ENCODE data around the gene CAPRIN2.

The CAPRIN2 gene

GRCh38 chr12:30769802-30770201, 15.1 kb upstream of the CAPRIN2 start:
- CTCF ChIA-PET, result no interaction called here
- no peak for DNase-seq (ENCODE audit: low spot score)

GRCh38 chr12:30764251-30764650, 9.5 kb upstream of the CAPRIN2 start:
- no peak for TF ChIP-seq CTCF (conservative IDR thresholded peaks at IDR 0.05; ENCODE audit: low read depth)
- ChIA-PET CTCF (interaction anchor here (0.7 kb wide), 1 partner anchor 1257 kb away, joined by 3 read pairs; no protein-coding TSS in a partner anchor), POLR2A (ENCODE audit: low non-redundant PET) (no interaction called here)
- H3K27ac ChIP-seq, result no peak overlapping the region
- DNase-seq (ENCODE audit: low spot score), result no peak

More at GRCh38 chr12:30769802-30770201, 15.1 kb upstream of the CAPRIN2 start:
- H3K27ac ChIP-seq, result no peak overlapping the region
- no peak for TF ChIP-seq CTCF (conservative IDR thresholded peaks at IDR 0.05; ENCODE audit: low read depth)
- POLR2A ChIA-PET (ENCODE audit: low non-redundant PET), result no interaction called here

- POLR2A ChIA-PET (ENCODE audit: low non-redundant PET), result no interaction called here
- no peak for DNase-seq (ENCODE audit: low spot score)
- no peak for TF ChIP-seq CTCF (conservative IDR thresholded peaks at IDR 0.05; ENCODE audit: low read depth)
- H3K27ac ChIP-seq, result no peak overlapping the region
- CTCF ChIA-PET, result no interaction called here
Observed at GRCh38 chr12:30763053-30763452, 8.3 kb upstream of the CAPRIN2 start.

- ChIA-PET CTCF (no interaction called here), POLR2A (ENCODE audit: low non-redundant PET) (no interaction called here)
- H3K27ac ChIP-seq, result no peak overlapping the region
- DNase-seq (ENCODE audit: low spot score), result no peak
- no peak for TF ChIP-seq CTCF (conservative IDR thresholded peaks at IDR 0.05; ENCODE audit: low read depth)
Observed at GRCh38 chr12:30761730-30762129, 7.0 kb upstream of the CAPRIN2 start.

GRCh38 chr12:30757316-30757715, 2.6 kb upstream of the CAPRIN2 start:
- no peak for DNase-seq (ENCODE audit: low spot score)
- no peak for TF ChIP-seq CTCF (conservative IDR thresholded peaks at IDR 0.05; ENCODE audit: low read depth)
- CTCF ChIA-PET, result no interaction called here
- POLR2A ChIA-PET (ENCODE audit: low non-redundant PET), result no interaction called here
- no peak overlapping the region for H3K27ac ChIP-seq

- no peak overlapping the region for H3K27ac ChIP-seq
- DNase-seq (ENCODE audit: low spot score), result no peak
- no peak for TF ChIP-seq CTCF (conservative IDR thresholded peaks at IDR 0.05; ENCODE audit: low read depth)
- POLR2A ChIA-PET (ENCODE audit: low non-redundant PET), result interaction anchor here (0.8 kb wide), 1 partner anchor 61 kb away, joined by 3 read pairs; the partner anchor contains the start of gene IPO8
- CTCF ChIA-PET, result interaction anchor here (1.5 kb wide), 1 partner anchor 40 kb away, joined by 10 read pairs; no protein-coding TSS in a partner anchor
Observed at GRCh38 chr12:30756074-30756473, 1.3 kb upstream of the CAPRIN2 start.
